Fibroblast of lung (primary cell): ENCODE data around the gene MSH4.

ENCODE experiments used
- EZH2 ChIP-seq: IDR thresholded peaks from 2 replicates; pipeline ENCODE4 v1.5.1; 2012; ENCODE audit warnings: low read length, control low read depth, mild to moderate bottlenecking; ENCODE audit errors: missing control alignments
- TF ChIP-seq, protein P1 (sequence below), 2 donors: IDR thresholded peaks in 1 of 2; conservative IDR thresholded peaks in 1 of 2; 1 replicate in 1 of 2; 2 replicates in 1 of 2; pipeline ENCODE4 v1.5.1; 2011 to 2012; ENCODE audit warnings: low read length in 2 of 2, control low read depth in 1 of 2, inconsistent platforms in 1 of 2, low read depth in 1 of 2, mild to moderate bottlenecking in 1 of 2

DNA sequence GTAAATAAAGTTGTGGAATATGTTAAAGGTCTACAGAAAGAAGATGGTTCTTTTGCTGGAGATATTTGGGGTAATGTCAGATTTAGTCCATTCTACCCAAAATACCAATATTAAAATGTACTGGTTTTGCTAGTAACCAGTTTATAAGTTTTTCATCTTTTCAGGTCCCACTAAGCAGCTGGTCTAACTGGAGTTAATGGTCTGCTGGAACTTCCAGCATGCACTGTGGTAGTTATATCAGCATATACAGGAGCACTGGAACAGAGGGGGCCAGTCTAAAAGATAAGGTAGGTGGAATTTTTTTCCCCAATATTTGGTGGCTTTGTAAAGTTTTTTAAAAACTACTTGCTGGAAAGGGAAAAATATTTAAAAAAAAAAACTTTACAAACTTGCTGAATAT lies 6.7 kb upstream of the MSH4 start:
- TF ChIP-seq, protein P1, sequence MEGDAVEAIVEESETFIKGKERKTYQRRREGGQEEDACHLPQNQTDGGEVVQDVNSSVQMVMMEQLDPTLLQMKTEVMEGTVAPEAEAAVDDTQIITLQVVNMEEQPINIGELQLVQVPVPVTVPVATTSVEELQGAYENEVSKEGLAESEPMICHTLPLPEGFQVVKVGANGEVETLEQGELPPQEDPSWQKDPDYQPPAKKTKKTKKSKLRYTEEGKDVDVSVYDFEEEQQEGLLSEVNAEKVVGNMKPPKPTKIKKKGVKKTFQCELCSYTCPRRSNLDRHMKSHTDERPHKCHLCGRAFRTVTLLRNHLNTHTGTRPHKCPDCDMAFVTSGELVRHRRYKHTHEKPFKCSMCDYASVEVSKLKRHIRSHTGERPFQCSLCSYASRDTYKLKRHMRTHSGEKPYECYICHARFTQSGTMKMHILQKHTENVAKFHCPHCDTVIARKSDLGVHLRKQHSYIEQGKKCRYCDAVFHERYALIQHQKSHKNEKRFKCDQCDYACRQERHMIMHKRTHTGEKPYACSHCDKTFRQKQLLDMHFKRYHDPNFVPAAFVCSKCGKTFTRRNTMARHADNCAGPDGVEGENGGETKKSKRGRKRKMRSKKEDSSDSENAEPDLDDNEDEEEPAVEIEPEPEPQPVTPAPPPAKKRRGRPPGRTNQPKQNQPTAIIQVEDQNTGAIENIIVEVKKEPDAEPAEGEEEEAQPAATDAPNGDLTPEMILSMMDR (conservative IDR thresholded peaks at IDR 0.05 in 1 of 2, IDR thresholded peaks at IDR 0.05 in 1 of 2; ENCODE audit: low read depth in 1 of 2, low read length in 2 of 2): no peak
- TF ChIP-seq EZH2: no peak
